HL-60/S4 (cell line): ENCODE measurements around the gene GGT6.

Experiments used
- in situ Hi-C: fragments of 300-500 bp; cut with MboI; formaldehyde crosslinking; loops from 2 replicates; pipeline ENCODE4 v1.14.3; 2022; ENCODE audit warnings: low sequenced_read_pairs

The GGT6 gene

GRCh38 chr17:4576729-4577322 lies 16.4 kb upstream of the GGT6 start:
- in situ Hi-C loops, result no loop called here

- in situ Hi-C loops, result no loop called here
Measured at GRCh38 chr17:4576161-4576558, 15.8 kb upstream of the GGT6 start.

- in situ Hi-C loops, result no loop called here
Measured at GRCh38 chr17:4574448-4575045, 14.2 kb upstream of the GGT6 start.

GRCh38 chr17:4573669-4574068 lies 13.3 kb upstream of the GGT6 start:
- in situ Hi-C loops, result no loop called here

GRCh38 chr17:4573115-4573514 lies 12.7 kb upstream of the GGT6 start:
- in situ Hi-C loops, result no loop called here

- in situ Hi-C loops, result no loop called here
Measured at GRCh38 chr17:4572131-4572530, 11.8 kb upstream of the GGT6 start.

- in situ Hi-C loops, result no loop called here
Measured at GRCh38 chr17:4569591-4569990, 9.2 kb upstream of the GGT6 start.

GRCh38 chr17:4566785-4567184 lies 6.4 kb upstream of the GGT6 start:
- in situ Hi-C loops, result no loop called here

GRCh38 chr17:4565209-4566141 lies 5.1 kb upstream of the GGT6 start:
- in situ Hi-C loops, result no loop called here

- in situ Hi-C loops, result no loop called here
Measured at GRCh38 chr17:4562015-4562969, 1.9 kb upstream of the GGT6 start.

- in situ Hi-C loops, result no loop called here
Measured at GRCh38 chr17:4560837-4561256, 470 bp upstream of the GGT6 start.

- in situ Hi-C loops, result no loop called here
Measured at GRCh38 chr17:4559966-4560365, 411 bp downstream of the GGT6 start.

GRCh38 chr17:4559139-4559791 lies 1.1 kb downstream of the GGT6 start:
- in situ Hi-C loops, result no loop called here

GRCh38 chr17:4558347-4558971 lies 1.9 kb downstream of the GGT6 start:
- in situ Hi-C loops, result no loop called here

GRCh38 chr17:4557626-4558346 lies 2.6 kb downstream of the GGT6 start:
- in situ Hi-C loops, result no loop called here

GRCh38 chr17:4556996-4557395 lies 3.4 kb downstream of the GGT6 start:
- in situ Hi-C loops, result no loop called here

- in situ Hi-C loops, result no loop called here
Measured at GRCh38 chr17:4555873-4556759, 4.3 kb downstream of the GGT6 start.
